ENCODE data around the gene EGFL7.

DNA sequence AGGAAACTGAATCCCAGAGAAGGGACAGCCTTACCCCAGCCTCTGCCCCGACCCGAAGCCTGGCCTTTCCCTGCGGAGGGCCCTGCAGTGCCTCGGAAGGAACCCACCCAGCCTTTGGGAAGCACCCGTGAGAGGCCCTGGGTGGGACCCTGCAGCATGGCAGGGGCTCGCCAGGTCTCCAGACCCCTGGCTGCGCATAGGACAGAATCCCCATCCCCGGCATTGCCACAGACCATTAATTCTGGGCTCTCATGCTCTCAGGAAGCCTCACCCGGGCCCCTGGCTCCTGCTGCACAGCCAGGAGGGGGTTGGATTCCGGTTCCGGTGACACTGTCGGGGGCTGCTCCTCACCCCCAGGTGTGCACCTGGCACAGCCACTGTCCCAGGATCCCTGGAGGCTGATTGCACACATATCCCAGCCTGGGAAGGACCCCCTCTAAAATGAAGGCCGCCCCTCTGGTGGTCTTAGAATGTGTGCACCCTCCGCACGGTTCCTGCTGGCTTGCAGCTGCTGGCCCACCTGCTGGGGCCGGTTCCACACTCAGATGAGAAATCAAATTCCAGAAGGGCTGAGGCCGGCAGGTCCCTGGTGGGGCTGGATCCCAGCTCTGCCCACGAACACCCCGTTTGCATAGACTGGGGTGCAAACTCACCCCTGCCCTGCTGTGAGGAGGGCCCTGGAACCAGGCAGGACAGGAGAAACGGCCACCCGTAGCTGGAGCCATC lies 4.7 kb downstream of the EGFL7 start:
- TF ChIP-seq ZNF24 (tag by site-specific recombination; IDR thresholded peaks at IDR 0.05) (no peak), ZNF223 (tag by site-specific recombination; IDR thresholded peaks at IDR 0.05) (no peak), ZBTB20 (tag by site-specific recombination; IDR thresholded peaks at IDR 0.05) (no peak)
- TF ChIP-seq, protein P1, sequence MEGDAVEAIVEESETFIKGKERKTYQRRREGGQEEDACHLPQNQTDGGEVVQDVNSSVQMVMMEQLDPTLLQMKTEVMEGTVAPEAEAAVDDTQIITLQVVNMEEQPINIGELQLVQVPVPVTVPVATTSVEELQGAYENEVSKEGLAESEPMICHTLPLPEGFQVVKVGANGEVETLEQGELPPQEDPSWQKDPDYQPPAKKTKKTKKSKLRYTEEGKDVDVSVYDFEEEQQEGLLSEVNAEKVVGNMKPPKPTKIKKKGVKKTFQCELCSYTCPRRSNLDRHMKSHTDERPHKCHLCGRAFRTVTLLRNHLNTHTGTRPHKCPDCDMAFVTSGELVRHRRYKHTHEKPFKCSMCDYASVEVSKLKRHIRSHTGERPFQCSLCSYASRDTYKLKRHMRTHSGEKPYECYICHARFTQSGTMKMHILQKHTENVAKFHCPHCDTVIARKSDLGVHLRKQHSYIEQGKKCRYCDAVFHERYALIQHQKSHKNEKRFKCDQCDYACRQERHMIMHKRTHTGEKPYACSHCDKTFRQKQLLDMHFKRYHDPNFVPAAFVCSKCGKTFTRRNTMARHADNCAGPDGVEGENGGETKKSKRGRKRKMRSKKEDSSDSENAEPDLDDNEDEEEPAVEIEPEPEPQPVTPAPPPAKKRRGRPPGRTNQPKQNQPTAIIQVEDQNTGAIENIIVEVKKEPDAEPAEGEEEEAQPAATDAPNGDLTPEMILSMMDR (tag by site-specific recombination; IDR thresholded peaks at IDR 0.05) = no peak

All from HEK293 (cell line).